NCI-H748 (cell line): Measurements from ENCODE around the gene USP2.

Source experiments
- DNase-seq: peaks from one replicate; lab custom pipeline; 2025; ENCODE audit not compliant: unreplicated experiment; lab: John Stamatoyannopoulos, UW

Gene USP2

GRCh38 chr11:119377961-119378667 is 3.4 kb downstream of the USP2 start:
- DNase-seq = no peak

- DNase-seq = no peak
These were observed 4.2 kb downstream of the USP2 start for GRCh38 chr11:119377112-119377901.

GRCh38 chr11:119376197-119376847 is 5.2 kb downstream of the USP2 start:
- DNase-seq = peak; percentile 63

- DNase-seq = no peak
These were observed 5.9 kb downstream of the USP2 start for GRCh38 chr11:119375337-119376196.

GRCh38 chr11:119374632-119375336 is 6.7 kb downstream of the USP2 start:
- DNase-seq = no peak

- DNase-seq = peak; percentile 63
These were observed 7.4 kb downstream of the USP2 start for GRCh38 chr11:119373921-119374631.

GRCh38 chr11:119373059-119373920 is 8.2 kb downstream of the USP2 start:
- DNase-seq = no peak

GRCh38 chr11:119372260-119373058 is 9.0 kb downstream of the USP2 start:
- no peak for DNase-seq

- DNase-seq = peak; percentile 47
These were observed 9.7 kb downstream of the USP2 start for GRCh38 chr11:119371778-119372182.

- no peak for DNase-seq
These were observed 10.4 kb downstream of the USP2 start for GRCh38 chr11:119371067-119371601.

- no peak for DNase-seq
These were observed 10.9 kb downstream of the USP2 start for GRCh38 chr11:119370486-119371046.

- DNase-seq = no peak
These were observed 12.2 kb downstream of the USP2 start for GRCh38 chr11:119369132-119369925.

GRCh38 chr11:119368121-119369034 is 13.1 kb downstream of the USP2 start:
- peak; percentile 7 for DNase-seq

GRCh38 chr11:119367661-119368120 is 13.8 kb downstream of the USP2 start:
- no peak for DNase-seq
